Glomerular endothelial cell (primary cell): ENCODE results near the gene CELSR1. TPM values are rescaled to one million over a fixed set of nuclear protein-coding genes. Genes with fewer than 3 reads are reported as not detected.

ENCODE experiments used
- DNase-seq: peaks from one replicate; pipeline ENCODE4 v3.0.0-alpha.2; 2011; ENCODE audit warnings: low read depth, low spot score; ENCODE audit errors: extremely low read depth
- total RNA-seq: library from RNA; depleted of rRNA; stranded (reverse); fragments of >200 nt; gene quantifications from 2 replicates; pipeline ENCODE4 v1.2.3, GENCODE V29; 2015

CELSR1 gene
- total RNA-seq, 1 donor from 2014 or later: 9.5 TPM

- no peak for DNase-seq
Measured at GRCh38 chr22:46425016-46425415, 112.4 kb downstream of the CELSR1 start.

- DNase-seq: no peak
Measured at GRCh38 chr22:46424496-46424895, 112.9 kb downstream of the CELSR1 start.

GRCh38 chr22:46422896-46423295 is 114.5 kb downstream of the CELSR1 start:
- no peak for DNase-seq

GRCh38 chr22:46421267-46421666 is 116.2 kb downstream of the CELSR1 start:
- DNase-seq: no peak

- DNase-seq: no peak
Measured at GRCh38 chr22:46419754-46420571, 117.5 kb downstream of the CELSR1 start.

- DNase-seq: no peak
Measured at GRCh38 chr22:46418827-46419226, 118.6 kb downstream of the CELSR1 start.

- no peak for DNase-seq
Measured at GRCh38 chr22:46417769-46418168, 119.7 kb downstream of the CELSR1 start.

GRCh38 chr22:46416891-46417580 is 120.4 kb downstream of the CELSR1 start:
- no peak for DNase-seq

GRCh38 chr22:46416520-46416871 is 120.9 kb downstream of the CELSR1 start:
- DNase-seq: no peak

GRCh38 chr22:46415776-46416519 is 121.5 kb downstream of the CELSR1 start:
- no peak for DNase-seq

- DNase-seq: no peak
Measured at GRCh38 chr22:46414704-46415103, 122.7 kb downstream of the CELSR1 start.

- no peak for DNase-seq
Measured at GRCh38 chr22:46413725-46414379, 123.6 kb downstream of the CELSR1 start.

- DNase-seq: no peak
Measured at GRCh38 chr22:46411347-46411746, 126.1 kb downstream of the CELSR1 start.

- no peak for DNase-seq
Measured at GRCh38 chr22:46410291-46410808, 127.1 kb downstream of the CELSR1 start.

GRCh38 chr22:46409631-46410210 is 127.7 kb downstream of the CELSR1 start:
- no peak for DNase-seq

GRCh38 chr22:46408568-46409506 is 128.6 kb downstream of the CELSR1 start:
- no peak for DNase-seq

- DNase-seq: no peak
Measured at GRCh38 chr22:46407748-46408147, 129.7 kb downstream of the CELSR1 start.

- no peak for DNase-seq
Measured at GRCh38 chr22:46406791-46407190, 130.6 kb downstream of the CELSR1 start.

GRCh38 chr22:46406349-46406748 is 131.1 kb downstream of the CELSR1 start:
- DNase-seq: no peak
